ENCODE results near the gene GPATCH2L.
A peak's percentile ranks its signal among the peaks of the same experiment; 100 is the strongest.

Gene GPATCH2L

DNA sequence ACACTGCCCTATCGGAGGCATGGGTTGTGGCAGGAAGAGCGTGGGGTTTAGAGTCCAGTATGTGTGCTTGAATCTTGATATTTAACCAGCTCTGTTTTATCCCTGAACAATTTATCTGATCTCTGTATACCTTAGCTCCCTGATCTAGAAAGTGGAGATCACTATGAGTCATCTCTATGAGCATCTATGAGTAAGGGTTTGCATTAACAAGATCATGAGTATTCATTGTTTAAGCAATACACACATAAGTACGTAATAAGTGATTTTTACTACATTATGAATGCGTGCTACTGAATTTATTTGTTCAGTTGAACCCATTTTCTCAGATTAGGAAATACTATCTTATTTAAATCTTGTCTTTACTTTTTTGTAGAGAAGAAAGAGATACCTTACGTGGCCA lies 49.4 kb downstream of the GPATCH2L start:
- no peak for DNase-seq (ENCODE audit: low spot score)

DNA sequence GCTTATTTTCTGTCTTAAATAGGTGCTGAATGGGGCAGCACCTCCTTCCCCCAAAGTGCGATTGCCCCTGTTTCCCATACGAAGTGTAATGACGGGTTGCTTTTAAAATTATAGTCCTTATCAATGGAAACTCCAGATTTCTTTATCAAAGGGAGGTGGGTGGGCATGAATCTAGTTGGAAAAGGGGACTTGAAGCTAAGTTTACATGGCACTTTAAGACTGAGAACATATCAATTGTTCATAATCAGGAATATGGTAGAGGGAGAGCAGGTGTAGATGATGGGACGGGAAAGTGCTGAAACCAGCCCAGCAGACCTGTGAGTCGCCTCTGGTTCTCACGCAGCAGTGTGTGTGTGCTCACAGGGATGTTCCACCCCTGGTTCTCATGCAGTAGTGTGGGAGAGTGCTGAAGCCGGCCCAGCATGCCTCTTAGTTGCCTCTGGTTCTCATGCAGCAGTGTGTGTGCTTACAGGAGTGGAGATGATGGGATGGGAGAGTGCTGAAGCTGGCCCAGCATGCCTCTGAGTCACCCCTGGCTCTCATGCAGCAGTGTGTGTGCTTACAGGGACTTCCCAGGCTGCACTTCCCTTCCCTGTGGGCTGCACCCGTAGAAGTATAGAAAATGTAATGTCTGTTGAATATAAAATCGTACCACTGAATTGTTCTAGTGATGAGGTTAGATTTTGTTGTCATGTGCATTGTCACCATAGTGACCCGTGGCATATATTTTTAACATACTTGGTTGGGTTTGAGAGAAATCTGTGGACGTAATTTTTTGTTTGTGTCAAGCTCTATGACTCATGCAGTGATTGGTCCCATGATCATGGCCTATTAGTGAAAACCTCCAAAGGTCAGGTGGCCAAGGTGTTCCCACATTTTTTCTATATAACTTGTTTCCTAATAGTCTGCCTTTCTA lies 51.6 kb downstream of the GPATCH2L start:
- no peak for DNase-seq (ENCODE audit: low spot score)

DNA sequence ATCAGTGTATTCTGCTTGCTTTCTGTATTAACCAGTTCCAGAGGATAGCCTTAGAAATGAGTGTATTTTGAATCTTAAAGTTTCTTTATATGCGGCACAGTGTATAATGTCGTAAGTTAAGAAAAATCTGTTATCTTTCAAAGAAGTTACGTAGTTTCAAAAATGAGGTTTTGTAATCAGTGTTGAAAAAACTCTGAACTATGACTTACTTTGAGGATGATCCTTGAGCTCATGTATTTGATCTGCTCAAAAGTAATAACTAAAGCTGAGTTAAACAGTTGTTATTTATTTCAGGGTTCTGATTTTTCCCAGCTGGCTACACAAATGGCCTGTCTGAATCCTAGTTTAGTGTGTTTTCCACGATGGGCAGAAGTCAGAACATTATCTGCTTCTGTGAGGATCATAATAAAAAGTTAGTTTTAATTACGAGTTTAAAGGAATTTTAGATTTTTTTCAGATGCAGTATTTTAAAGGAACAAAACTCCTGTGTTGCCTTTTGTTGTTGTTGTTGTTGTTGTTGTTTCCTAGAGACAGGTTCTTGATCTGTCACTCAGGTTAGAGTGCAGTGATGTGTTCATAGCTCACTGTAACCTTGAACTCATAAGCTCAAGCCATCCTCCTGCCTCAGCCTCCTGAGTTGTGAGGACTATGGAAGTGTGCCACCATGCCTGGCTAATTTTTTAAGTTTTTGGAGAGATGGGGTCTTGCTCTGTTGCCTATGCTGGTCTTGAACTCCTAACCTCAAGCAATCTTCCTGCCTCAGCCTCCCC lies 52.9 kb downstream of the GPATCH2L start:
- DNase-seq (ENCODE audit: low spot score), result no peak

DNA sequence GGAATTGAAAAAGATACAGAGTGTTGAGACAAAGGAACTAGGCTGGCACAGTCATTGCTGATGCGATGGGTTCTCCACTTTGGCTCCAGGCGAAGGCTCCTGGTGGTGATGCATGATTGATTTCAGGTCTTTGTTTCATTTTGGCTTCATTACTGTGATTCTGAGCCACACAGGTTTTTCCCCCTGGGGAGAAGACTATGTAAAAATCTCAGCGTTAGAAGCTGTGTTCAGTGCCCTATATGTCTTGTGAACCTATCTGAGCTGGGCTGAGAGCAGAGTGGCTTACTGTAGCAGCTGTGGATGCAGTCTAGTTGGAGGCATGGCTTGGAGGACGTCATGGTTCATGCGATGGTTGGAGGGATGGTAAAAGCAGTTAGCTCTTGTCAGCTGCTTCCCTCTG lies 54.0 kb downstream of the GPATCH2L start:
- DNase-seq (ENCODE audit: low spot score), result no peak

DNA sequence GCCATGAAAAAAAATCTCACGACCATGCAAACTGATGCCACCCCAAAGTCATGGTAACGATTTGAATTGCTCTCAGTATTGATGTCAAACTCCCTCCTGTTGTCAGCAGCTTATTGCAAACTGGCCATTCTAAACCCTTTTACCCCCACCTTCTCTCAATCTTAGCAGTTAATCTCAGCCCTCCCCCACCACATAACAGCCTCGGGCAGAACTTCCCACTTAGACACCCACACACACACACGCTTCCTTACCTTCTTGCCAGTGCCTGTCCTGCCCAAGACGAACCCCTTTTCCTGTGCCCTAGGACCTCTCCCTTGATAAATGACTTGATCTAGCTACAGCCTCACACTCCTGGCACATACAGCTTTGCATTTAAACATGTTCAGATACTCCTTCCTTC lies 56.6 kb downstream of the GPATCH2L start:
- no peak for DNase-seq (ENCODE audit: low spot score)

DNA sequence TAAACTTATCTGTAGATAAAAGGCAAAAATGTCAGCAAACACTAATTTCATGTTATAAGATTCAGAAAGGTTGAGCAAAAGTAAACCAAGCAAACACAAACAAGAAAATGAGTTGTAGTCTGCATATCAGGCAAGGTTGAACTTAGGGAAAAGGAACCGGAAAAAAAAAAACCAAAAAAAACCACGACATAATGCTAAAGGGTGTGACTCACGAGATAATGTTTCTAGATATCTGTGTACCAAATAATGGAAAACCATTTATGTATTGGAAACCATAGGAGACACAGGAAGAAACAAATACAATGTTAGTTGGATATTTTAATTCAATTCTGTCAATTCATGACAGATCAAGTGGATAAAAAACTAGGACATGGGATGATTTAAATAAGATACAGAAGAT lies 60.5 kb downstream of the GPATCH2L start:
- no peak for DNase-seq (ENCODE audit: low spot score)

DNA sequence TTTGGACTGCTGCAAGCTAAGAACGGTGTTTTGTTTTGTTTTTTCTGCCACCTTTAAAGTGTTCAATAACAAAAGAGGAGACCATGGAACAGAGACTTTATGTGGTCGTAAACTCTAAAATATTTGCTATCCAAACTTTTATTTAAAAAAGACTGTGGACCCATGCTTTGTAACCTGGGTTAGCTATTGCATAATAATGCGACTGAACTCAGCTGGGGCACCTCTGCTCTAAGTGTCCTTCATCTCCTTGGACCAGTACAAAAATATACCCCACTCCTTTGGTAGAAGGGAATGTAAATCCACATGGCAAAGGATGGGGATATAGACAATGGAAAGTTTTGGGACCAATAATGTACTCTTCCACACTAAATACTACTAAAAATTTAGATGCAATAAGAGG lies 65.5 kb downstream of the GPATCH2L start:
- no peak for DNase-seq (ENCODE audit: low spot score)

DNA sequence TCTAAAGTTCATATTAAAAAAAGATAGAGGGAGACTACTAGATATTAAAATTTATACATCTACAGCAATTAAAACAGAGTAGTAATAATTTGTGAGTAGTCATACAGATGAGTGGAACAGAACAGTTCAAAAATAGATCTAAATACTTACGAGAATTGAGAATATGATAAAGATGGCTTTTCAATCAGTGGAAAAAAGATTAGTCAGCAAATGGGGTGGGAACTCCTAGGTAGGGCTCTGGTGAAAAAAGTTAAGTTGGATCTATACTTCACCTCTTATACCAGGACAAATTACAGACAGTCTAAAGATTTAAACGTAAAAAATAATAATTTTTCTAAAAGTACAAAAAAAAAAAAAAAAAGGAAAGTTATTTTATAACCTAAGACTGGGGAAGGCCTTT lies 66.9 kb downstream of the GPATCH2L start:
- DNase-seq (ENCODE audit: low spot score), result no peak

DNA sequence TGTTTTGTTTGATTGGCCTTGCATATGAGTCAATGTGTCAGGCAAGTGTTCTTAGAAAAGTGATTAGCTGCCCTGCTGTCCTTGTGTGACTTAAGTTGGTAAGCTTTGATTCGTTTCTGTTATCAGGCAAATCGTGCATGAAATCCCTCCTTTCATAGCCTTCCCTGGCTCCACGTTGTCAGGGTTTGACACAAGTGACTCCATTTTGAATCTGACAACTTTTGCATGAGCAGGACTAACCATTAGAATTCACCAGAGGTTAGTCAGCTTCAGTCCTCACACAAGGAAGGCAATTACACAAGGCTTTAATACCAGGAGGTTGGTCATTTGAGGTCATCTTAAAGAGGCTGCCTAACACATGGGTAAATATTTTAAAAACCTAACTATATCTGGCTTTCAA lies 68.2 kb downstream of the GPATCH2L start:
- DNase-seq (ENCODE audit: low spot score), result no peak

DNA sequence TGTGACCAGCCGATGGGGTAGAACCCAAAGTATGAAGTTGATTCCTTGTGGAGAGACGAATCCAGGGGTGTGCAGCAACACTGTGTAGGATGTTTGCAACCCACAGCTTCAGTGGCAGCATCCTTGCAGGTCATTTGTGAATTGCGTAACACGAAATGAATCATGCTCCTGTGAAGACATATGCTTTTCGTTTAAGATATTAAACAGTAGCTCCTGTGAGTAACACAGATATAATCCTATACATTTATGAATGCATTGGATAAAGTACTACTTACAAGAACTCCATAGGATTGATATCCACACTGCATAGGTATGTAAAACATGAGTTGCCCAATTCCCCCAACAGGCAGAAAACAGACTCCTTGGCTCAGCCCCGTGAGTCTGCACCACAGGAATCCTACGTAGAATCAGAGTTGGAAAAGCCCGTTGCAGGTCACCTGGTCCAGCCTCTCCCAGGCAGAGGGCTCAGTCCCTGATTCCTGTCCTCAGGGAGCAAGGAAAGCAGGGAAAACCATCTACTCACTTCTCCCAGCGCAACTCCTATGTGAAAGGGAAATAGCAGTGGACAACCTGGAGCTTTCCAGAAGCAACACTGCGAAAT lies 75.8 kb downstream of the GPATCH2L start:
- no peak for DNase-seq (ENCODE audit: low spot score)

DNA sequence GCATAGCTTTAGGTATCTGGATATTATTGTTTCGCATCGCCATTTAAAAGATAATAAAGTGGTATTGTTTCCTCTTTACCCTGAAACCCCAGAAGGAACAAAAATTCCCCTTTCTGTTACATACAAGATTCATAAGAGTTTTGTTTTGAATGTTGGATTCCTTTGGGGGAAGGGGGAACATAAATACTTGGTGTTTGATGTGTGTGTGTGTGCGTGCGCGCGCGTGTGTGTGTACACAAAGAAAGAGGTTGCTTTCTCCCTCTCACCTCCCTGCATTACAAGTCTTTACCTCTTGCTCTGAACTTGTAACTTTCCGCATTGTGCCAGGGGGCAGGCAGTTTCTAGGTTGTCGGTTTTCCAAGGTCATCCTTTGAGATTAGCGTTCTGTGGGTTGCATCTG lies 76.4 kb downstream of the GPATCH2L start:
- no peak for DNase-seq (ENCODE audit: low spot score)

DNA sequence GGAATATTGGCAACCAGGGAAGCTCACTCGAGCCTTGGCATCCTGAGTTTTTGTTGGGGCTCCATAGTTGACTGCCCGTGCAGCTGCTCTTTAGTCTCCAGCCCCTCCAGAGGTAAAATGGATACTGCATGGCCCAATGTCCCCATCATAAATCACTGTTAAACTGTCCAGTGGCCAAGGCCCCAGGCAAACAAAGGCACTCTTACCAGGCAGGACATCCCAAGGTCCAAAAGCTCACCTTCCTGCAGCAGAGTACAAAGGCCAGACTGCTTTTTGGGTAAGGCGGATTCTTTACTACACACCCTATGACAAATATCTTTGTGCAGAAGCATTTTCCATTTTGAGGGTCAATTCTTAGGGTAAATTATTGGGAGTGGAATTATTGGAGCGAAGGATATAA lies 81.1 kb downstream of the GPATCH2L start:
- DNase-seq (ENCODE audit: low spot score), result no peak

DNA sequence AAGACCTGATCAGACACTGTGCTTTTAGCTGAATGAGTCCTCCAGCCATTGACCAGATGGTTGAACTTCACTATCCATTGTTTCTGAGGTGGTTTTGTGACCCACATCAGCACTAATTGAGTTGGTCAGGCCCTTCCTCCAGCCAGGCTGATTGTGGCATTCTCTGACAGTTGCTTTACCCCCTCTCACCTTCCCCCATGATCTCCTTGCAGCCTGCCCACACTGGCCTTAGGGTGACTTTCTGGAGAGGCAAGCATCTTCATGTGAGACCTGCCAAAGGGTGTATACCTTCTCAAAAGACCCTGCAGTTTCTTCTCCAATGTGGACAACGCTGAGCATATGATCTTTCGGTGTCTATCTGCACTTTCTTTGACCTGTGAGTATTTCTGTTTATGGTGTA lies 83.9 kb downstream of the GPATCH2L start:
- no peak for DNase-seq (ENCODE audit: low spot score)

DNA sequence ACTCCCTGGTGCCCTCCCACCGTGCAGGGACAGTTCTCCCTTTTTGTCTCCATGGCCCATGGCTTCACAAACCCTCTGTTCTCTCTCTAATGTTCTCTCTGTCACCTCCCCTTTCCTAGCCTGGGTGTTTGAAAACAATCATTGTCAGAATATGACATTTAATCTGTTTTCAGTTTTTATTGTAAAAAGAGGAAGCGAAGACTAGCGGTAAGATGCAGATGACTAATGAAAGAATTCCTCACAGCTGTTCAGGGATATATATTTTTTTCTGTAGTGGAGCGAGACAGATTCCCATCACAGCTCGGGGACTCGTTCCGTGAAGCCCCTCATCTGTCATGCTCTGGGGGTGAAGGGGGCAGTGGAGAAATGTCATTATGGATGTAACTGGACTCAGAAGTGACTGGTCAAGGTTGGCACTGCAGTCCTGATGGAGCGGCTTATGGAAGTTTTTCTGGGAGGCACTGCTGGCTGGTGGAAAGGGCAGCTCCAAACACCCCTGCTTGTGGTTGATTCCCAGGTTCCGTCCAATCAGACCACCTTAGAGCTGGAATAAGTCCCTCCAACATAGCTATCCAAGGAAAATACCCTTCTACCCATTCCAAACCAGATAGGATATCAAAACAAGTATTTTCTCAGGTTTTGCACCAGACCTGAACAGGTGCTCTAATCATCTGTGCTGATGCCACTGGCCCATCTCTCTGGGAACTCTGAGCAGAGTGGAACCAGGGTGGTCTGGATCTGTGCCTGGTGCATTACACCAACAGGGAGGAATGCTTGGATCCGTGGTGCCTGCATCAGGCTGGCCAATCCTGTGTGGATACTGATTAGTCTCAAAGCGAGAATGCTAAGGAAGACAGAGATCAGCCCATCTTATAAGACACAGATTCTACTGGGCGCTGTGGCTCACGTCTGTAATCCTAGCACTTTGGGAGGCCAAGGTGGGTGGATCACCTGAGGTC lies 84.7 kb downstream of the GPATCH2L start:
- no peak for DNase-seq (ENCODE audit: low spot score)

DNA sequence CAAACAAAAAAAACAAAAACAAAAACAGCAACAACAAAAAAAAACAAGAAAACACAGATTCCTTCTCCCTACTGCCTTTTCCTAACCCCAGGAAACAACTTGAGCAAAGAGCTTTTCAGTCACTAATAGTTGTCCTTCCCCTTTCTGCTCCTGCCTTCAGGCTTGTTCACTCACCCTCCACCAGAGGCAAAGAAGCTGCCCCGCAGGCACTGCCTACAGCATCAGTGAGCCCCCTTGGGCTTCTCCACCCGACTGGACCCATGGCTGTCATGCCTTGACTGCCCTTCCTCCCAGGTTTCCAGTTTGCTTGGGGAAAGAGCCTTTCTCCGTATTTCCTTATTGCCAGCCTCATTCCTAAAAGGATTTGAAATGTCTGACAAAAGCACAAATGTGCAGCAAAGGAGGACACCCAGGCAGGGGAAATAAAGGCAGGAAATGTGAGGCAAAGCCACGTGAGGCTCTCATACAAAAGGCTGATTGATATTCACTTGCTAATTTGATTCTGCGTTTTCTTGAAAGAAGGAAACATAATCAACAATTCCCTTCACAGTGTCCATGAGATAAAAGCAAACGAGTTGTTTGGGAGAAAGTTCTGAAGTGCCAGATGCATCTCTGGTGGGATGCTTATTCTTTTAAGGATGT lies 85.7 kb downstream of the GPATCH2L start:
- DNase-seq (ENCODE audit: low spot score), result no peak

DNA sequence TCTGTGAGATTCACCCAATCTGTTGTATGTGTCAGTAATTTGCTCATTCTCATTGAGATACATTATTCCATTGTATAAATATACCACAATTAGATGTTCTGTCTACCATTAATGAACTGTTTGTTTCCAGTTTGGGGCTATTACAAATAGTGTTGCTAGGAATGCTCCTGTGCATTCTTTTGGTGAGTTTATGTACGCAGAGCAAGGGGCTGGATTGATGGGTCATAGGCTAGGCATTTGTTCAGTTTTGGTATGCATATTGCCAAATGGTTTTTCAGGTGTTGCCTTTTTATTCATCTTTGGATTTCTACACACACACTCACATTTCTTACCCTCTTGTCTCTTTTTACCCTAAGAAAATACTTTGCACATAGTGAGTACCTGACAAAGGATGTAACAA lies 93.4 kb downstream of the GPATCH2L start:
- DNase-seq (ENCODE audit: low spot score), result no peak

DNA sequence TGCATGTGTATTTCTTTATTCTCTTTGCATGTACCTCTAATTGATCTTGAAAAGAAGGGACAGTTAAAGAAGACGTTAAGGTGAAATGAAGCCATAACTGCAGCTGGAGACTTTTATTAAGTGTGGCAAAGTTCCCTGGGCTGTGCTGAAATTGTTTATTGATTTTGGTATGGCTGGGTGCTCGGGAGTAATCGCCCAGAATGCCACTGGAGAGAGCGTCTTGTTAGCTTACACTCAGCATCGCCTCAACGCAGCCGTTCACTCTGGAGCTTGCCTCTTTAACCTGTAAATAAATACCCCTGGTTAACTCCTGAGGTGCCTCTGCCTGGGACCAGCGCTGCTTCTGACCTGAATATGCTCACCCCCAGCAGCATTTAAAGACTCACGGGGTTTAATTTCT lies 98.6 kb downstream of the GPATCH2L start:
- DNase-seq (ENCODE audit: low spot score), result no peak

DNA sequence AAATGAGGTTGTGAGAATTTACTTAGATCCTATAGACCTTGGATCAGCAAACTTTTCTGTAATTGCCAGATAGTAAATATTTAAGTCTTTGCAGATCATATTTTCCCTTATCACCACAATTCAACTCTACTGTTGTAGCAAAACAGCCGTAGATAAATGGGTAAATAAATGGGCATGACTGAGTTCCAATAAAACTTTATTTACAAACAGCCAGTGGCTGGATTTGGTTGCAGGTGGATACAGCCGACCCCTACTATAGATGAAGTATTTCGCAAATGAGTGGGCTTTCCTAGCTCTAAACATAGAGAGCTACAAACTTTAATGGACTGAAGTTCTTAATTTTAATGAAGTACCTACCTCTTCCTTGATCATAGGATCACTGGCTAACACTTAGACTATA lies 100.7 kb downstream of the GPATCH2L start:
- DNase-seq (ENCODE audit: low spot score), result no peak

DNA sequence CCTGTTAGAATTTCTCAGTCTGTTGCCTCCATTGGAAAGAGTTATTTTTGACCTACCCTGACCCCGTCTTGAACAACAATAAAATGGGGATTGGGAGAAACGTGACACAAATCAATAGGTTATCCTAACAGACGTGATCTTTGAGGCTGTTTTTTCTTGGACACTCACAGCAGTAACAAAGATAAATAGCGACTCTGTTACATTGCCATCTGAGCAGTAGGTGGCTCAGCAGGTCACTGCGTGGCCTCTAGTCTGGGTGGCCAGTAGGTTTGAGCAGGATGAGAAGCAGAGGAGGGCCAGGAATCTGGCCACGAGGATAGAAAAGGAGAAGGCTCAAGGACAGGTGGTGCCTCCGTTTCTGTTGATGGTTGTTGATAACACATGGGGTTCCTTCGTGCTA lies 101.4 kb downstream of the GPATCH2L start:
- DNase-seq (ENCODE audit: low spot score), result peak; percentile 20

DNA sequence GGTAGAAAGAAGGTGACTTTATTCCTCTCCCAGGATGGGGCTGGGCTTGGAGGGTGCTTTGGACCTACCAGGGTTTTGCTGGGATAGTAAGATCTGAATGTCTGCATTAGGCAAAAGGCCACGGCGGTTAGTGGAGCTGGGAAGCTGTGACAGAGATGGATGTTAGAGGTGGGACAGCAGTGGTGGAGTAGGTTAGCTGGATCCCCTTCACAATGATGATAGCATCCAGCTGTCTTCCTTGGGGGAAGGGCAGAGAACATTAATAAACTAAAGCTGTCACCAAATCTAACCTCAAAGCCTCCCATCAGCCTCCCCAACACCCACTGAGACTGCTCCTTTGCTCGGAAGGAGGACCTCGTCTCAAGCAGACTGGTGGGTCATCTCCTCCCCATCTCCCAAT lies 104.8 kb downstream of the GPATCH2L start:
- DNase-seq (ENCODE audit: low spot score), result no peak

DNA sequence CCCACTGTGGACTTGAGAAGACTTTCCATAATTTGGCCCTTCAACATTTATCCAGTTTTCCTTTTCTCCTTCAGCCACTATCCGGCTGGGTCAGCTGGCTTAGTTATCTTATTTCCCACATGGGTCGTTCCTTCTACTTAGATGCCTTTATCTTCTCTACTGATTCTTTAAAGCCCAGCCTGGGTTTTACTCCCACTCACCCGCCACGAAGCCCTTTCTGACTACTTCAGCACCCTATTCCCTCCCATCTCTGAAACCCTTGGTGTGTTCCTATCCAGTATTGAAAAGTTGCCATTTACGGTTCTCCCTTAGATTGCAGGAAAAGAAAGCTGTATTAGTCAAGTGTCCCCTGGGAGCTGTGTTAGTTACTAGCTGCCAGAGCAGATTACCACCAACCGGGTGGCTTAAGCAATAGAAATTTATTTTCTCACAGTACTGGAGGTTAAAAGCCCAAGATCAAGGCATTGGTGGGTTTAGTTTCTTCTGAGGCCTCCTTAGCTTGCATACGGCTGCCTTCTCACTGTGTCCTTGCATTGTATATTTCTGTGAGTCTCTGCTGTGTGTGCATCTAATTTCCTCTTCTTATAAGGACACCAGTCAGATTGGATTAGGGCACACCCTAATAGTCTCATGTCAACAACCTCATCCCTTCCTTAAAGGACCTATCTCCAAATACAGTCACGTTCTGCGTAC lies 105.5 kb downstream of the GPATCH2L start:
- no peak for DNase-seq (ENCODE audit: low spot score)

Data from HuH-7 (cell line).